ENCODE results near the gene OR5L1. TPM values are rescaled to one million over a fixed set of nuclear protein-coding genes. Genes with fewer than 3 reads are reported as not detected.

The OR5L1 gene
- not detected for total RNA-seq

- TF ChIP-seq POLR2A (IDR thresholded peaks at IDR 0.05; ENCODE audit: low read depth): no peak
- TF ChIP-seq EP300 (IDR thresholded peaks at IDR 0.05): no peak
- TF ChIP-seq CTCF (IDR thresholded peaks at IDR 0.05): no peak
- no peak for TF ChIP-seq POLR2AphosphoS5 (IDR thresholded peaks at IDR 0.05)
- Histone ChIP-seq H3K27ac (replicated peaks in 1 of 4) (no peak within 1 kb of the TSS), H3K36me3 (no peaks in the 10 kb centered on the region), H3K27me3 (no peaks in the 10 kb centered on the region), H3K9me3 (peaks cover 0 to 4% (median 0%) of the 10 kb centered on the region in 4 donors), H3K4me1 (no peaks in the 10 kb centered on the region), H3K4me3 (no peak within 1 kb of the TSS)
- WGBS: 85% methylated on average over 1 of the region's 1 CpG
- intact Hi-C loops (cut with DNase I): no loop called here
- DNase-seq (ENCODE audit: extremely low spot score): no peak
These were observed at the start of gene OR5L1 for GRCh38 chr11:55811067-55811466. Gene OR5L1 (plus strand): TSS chr11:55811367. CDS start chr11:55811467, 100 bp downstream.

GRCh38 chr11:55773138-55773537 is 38.0 kb upstream of the OR5L1 start, which contains the start of gene OR5D13:
Gene OR5D13 (plus strand): TSS chr11:55773438. CDS start chr11:55773438, 0 bp downstream.
- TF ChIP-seq POLR2AphosphoS5 (IDR thresholded peaks at IDR 0.05) (no peak), POLR2A (IDR thresholded peaks at IDR 0.05; ENCODE audit: low read depth) (no peak), EP300 (IDR thresholded peaks at IDR 0.05) (no peak), CTCF (IDR thresholded peaks at IDR 0.05) (no peak)
- intact Hi-C loops (cut with DNase I): no loop called here
- DNase-seq (ENCODE audit: extremely low spot score): no peak
- no peak within 1 kb of the TSS for H3K27ac ChIP-seq (replicated peaks in 1 of 4)
- H3K36me3 ChIP-seq: no peaks in the 10 kb centered on the region
- H3K9me3 ChIP-seq: peaks cover 0 to 5% (median 0%) of the 10 kb centered on the region in 4 donors
- no peaks in the 10 kb centered on the region for H3K27me3 ChIP-seq
- no peaks in the 10 kb centered on the region for H3K4me1 ChIP-seq
- no peak within 1 kb of the TSS for H3K4me3 ChIP-seq

GRCh38 chr11:55791606-55792005 is 19.6 kb upstream of the OR5L1 start:
- Histone ChIP-seq H3K27ac (replicated peaks in 1 of 4) (no peak overlapping the region), H3K9me3 (no peaks in the 10 kb centered on the region), H3K27me3 (no peaks in the 10 kb centered on the region), H3K4me3 (no peak overlapping the region), H3K36me3 (no peaks in the 10 kb centered on the region), H3K4me1 (no peaks in the 10 kb centered on the region)
- DNase-seq (ENCODE audit: extremely low spot score): no peak
- TF ChIP-seq POLR2AphosphoS5 (IDR thresholded peaks at IDR 0.05) (no peak), EP300 (IDR thresholded peaks at IDR 0.05) (no peak), CTCF (IDR thresholded peaks at IDR 0.05) (no peak), POLR2A (IDR thresholded peaks at IDR 0.05; ENCODE audit: low read depth) (no peak)
- WGBS: 77% methylated on average over 1 of the region's 1 CpG
- intact Hi-C loops (cut with DNase I): no loop called here

GRCh38 chr11:55793321-55793720 is 17.8 kb upstream of the OR5L1 start:
- Histone ChIP-seq H3K9me3 (no peaks in the 10 kb centered on the region), H3K4me3 (no peak overlapping the region), H3K4me1 (no peaks in the 10 kb centered on the region), H3K27me3 (no peaks in the 10 kb centered on the region), H3K27ac (replicated peaks in 1 of 4) (no peak overlapping the region), H3K36me3 (no peaks in the 10 kb centered on the region)
- TF ChIP-seq CTCF (IDR thresholded peaks at IDR 0.05) (no peak), EP300 (IDR thresholded peaks at IDR 0.05) (no peak), POLR2AphosphoS5 (IDR thresholded peaks at IDR 0.05) (no peak), POLR2A (IDR thresholded peaks at IDR 0.05; ENCODE audit: low read depth) (no peak)
- no peak for DNase-seq (ENCODE audit: extremely low spot score)
- intact Hi-C loops (cut with DNase I): no loop called here
- WGBS: 48% methylated on average over 2 of the region's 2 CpGs

- intact Hi-C loops (cut with DNase I): no loop called here
- no peak for TF ChIP-seq POLR2A (IDR thresholded peaks at IDR 0.05; ENCODE audit: low read depth)
- TF ChIP-seq CTCF (IDR thresholded peaks at IDR 0.05): no peak
- no peak for TF ChIP-seq POLR2AphosphoS5 (IDR thresholded peaks at IDR 0.05)
- TF ChIP-seq EP300 (IDR thresholded peaks at IDR 0.05): no peak
- DNase-seq (ENCODE audit: extremely low spot score): no peak
These were observed 15.9 kb upstream of the OR5L1 start, which contains the start of gene OR5D14 for GRCh38 chr11:55795256-55795655. Gene OR5D14 (plus strand): TSS chr11:55795556. CDS start chr11:55795556, 0 bp downstream.

More at GRCh38 chr11:55795256-55795655, 15.9 kb upstream of the OR5L1 start, which contains the start of gene OR5D14:
- Histone ChIP-seq H3K36me3 (no peaks in the 10 kb centered on the region), H3K27me3 (no peaks in the 10 kb centered on the region), H3K4me3 (no peak within 1 kb of the TSS), H3K27ac (replicated peaks in 1 of 4) (no peak within 1 kb of the TSS), H3K4me1 (no peaks in the 10 kb centered on the region), H3K9me3 (no peaks in the 10 kb centered on the region)
